RKO (cell line): ENCODE data around the gene MDM4.
"Not testable (repeated sequence)": the region's sequence is repeated elsewhere in the genome, so short reads cannot be mapped to it uniquely, and the experiment has no call there.

ENCODE experiments used
- DNase-seq: peaks from one replicate; pipeline ENCODE4 v3.0.0-alpha.2; 2016; ENCODE audit warnings: low spot score

The MDM4 gene

GRCh38 chr1:204516180-204516879 lies at the start of gene MDM4:
Gene MDM4 (plus strand): TSS chr1:204516406. CDS start chr1:204525519, 9,113 bp downstream.
- DNase-seq = peak; percentile 97

- no peak for DNase-seq
These were observed 49.5 kb upstream of the MDM4 start for GRCh38 chr1:204466416-204467405.

GRCh38 chr1:204468206-204468605 lies 48.0 kb upstream of the MDM4 start:
- no peak for DNase-seq

- no peak for DNase-seq
These were observed 47.4 kb upstream of the MDM4 start for GRCh38 chr1:204468766-204469302.

GRCh38 chr1:204469304-204469703 lies 46.9 kb upstream of the MDM4 start:
- DNase-seq = no peak

- no peak for DNase-seq
These were observed 44.5 kb upstream of the MDM4 start for GRCh38 chr1:204471687-204472086.

GRCh38 chr1:204472660-204473059 lies 43.5 kb upstream of the MDM4 start:
- no peak for DNase-seq

- no peak for DNase-seq
These were observed 42.7 kb upstream of the MDM4 start for GRCh38 chr1:204473400-204473965.

GRCh38 chr1:204475656-204476432 lies 40.4 kb upstream of the MDM4 start:
- no peak for DNase-seq

GRCh38 chr1:204476563-204476962 lies 39.6 kb upstream of the MDM4 start:
- DNase-seq = no peak

- DNase-seq = no peak
These were observed 39.0 kb upstream of the MDM4 start for GRCh38 chr1:204477036-204477740.

- DNase-seq = no peak
These were observed 37.9 kb upstream of the MDM4 start for GRCh38 chr1:204478172-204478899.

- DNase-seq = no peak
These were observed 37.3 kb upstream of the MDM4 start for GRCh38 chr1:204478921-204479320.

- DNase-seq = no peak
These were observed 36.6 kb upstream of the MDM4 start for GRCh38 chr1:204479387-204480136.

GRCh38 chr1:204480515-204480914 lies 35.7 kb upstream of the MDM4 start:
- no peak for DNase-seq

GRCh38 chr1:204483791-204484190 lies 32.4 kb upstream of the MDM4 start:
- DNase-seq = no peak

GRCh38 chr1:204486513-204487255 lies 29.5 kb upstream of the MDM4 start:
- not testable (repeated sequence) for DNase-seq

GRCh38 chr1:204487256-204487615 lies 29.0 kb upstream of the MDM4 start:
- DNase-seq = no peak

GRCh38 chr1:204491655-204492054 lies 24.6 kb upstream of the MDM4 start:
- DNase-seq = no peak
